ENCODE measurements around the gene TOB1.

DNA sequence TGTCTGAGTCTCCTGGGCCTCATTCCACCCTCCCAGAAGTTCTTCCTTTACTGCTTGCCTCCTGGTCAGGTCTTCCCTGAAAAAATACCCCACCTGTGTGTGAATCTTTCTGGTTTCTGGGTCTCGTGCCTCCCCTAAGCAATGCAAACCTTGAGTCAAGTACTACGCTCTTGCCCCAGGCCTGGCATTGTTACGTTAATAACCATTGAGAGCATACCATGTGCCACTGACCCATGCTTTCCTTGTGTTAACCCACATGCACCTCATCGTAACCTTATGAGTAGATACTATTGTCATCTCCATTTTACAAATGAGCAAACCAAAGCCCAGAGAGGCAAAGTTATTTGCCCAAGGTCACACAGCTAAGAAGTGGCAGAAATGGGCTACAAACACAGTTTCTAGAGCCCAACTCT lies 25.4 kb upstream of the TOB1 start:
- TF ChIP-seq CTCF (tag by site-specific recombination; IDR thresholded peaks at IDR 0.05) (no peak), BCL11A (tag by site-specific recombination; IDR thresholded peaks at IDR 0.05; ENCODE audit: low read depth) (no peak), ZNF549 (tag by site-specific recombination; IDR thresholded peaks at IDR 0.05) (no peak), ZNF529 (tag by site-specific recombination; IDR thresholded peaks at IDR 0.05; ENCODE audit: insufficient replicate concordance) (no peak), ZNF560 (tag by site-specific recombination; IDR thresholded peaks at IDR 0.05; ENCODE audit: borderline replicate concordance) (no peak), ZNF16 (tag by site-specific recombination; IDR thresholded peaks at IDR 0.05; ENCODE audit: low read depth) (no peak), ZNF132 (tag by site-specific recombination; IDR thresholded peaks at IDR 0.05; ENCODE audit: borderline replicate concordance) (no peak), ZBTB20 (tag by site-specific recombination; IDR thresholded peaks at IDR 0.05) (no peak), TCF7L2 (IDR thresholded peaks at IDR 0.05; ENCODE audit: borderline replicate concordance, low read depth, low read length) (no peak), ZNF146 (tag by site-specific recombination; IDR thresholded peaks at IDR 0.05) (no peak), PBX3 (CRISPR knock-in tag; IDR thresholded peaks at IDR 0.05) (no peak), ZNF776 (tag by site-specific recombination; IDR thresholded peaks at IDR 0.05; ENCODE audit: borderline replicate concordance) (no peak)
- TF ChIP-seq, protein P1, sequence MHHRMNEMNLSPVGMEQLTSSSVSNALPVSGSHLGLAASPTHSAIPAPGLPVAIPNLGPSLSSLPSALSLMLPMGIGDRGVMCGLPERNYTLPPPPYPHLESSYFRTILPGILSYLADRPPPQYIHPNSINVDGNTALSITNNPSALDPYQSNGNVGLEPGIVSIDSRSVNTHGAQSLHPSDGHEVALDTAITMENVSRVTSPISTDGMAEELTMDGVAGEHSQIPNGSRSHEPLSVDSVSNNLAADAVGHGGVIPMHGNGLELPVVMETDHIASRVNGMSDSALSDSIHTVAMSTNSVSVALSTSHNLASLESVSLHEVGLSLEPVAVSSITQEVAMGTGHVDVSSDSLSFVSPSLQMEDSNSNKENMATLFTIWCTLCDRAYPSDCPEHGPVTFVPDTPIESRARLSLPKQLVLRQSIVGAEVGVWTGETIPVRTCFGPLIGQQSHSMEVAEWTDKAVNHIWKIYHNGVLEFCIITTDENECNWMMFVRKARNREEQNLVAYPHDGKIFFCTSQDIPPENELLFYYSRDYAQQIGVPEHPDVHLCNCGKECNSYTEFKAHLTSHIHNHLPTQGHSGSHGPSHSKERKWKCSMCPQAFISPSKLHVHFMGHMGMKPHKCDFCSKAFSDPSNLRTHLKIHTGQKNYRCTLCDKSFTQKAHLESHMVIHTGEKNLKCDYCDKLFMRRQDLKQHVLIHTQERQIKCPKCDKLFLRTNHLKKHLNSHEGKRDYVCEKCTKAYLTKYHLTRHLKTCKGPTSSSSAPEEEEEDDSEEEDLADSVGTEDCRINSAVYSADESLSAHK (tag by site-specific recombination; IDR thresholded peaks at IDR 0.05): no peak
- TF ChIP-seq, protein P2, sequence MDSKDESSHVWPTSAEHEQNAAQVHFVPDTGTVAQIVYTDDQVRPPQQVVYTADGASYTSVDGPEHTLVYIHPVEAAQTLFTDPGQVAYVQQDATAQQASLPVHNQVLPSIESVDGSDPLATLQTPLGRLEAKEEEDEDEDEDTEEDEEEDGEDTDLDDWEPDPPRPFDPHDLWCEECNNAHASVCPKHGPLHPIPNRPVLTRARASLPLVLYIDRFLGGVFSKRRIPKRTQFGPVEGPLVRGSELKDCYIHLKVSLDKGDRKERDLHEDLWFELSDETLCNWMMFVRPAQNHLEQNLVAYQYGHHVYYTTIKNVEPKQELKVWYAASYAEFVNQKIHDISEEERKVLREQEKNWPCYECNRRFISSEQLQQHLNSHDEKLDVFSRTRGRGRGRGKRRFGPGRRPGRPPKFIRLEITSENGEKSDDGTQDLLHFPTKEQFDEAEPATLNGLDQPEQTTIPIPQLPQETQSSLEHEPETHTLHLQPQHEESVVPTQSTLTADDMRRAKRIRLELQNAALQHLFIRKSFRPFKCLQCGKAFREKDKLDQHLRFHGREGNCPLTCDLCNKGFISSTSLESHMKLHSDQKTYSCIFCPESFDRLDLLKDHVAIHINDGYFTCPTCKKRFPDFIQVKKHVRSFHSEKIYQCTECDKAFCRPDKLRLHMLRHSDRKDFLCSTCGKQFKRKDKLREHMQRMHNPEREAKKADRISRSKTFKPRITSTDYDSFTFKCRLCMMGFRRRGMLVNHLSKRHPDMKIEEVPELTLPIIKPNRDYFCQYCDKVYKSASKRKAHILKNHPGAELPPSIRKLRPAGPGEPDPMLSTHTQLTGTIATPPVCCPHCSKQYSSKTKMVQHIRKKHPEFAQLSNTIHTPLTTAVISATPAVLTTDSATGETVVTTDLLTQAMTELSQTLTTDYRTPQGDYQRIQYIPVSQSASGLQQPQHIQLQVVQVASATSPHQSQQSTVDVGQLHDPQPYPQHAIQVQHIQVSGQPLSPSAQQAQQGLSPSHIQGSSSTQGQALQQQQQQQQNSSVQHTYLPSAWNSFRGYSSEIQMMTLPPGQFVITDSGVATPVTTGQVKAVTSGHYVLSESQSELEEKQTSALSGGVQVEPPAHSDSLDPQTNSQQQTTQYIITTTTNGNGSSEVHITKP (tag by site-specific recombination; IDR thresholded peaks at IDR 0.05): no peak

Data from HEK293 (cell line).